Activated CD8-positive, alpha-beta memory T cell treated with anti-CD3 and anti-CD28 coated beads for 48 hours (primary cell): Measurements from ENCODE around the gene TNFSF11.

ENCODE experiments used
- DNase-seq, 3 experiments: peaks; one replicate each; pipeline ENCODE4 v3.0.0-alpha.2; 2020; ENCODE audit warnings: low read depth in 2 of 3, low spot score in 2 of 3

Gene TNFSF11

DNA sequence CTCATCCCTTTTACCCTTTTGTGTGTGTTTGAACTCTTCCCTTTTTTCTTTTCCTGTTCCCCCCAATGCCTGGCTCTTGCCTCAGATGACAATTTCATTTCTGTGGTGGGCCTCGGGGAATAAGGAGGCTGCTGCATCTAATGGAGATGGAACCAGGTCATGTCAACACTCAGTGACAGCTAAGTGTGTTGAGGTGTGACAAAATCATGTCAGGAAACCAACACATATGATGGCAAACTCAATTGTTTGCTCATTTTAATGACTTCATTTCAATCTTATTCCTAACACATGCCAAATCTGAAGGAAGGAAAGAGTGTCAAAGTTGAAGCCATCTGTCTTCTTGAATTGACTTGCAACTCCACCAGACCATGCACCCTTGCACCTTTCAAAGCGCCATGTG, 36.7 kb downstream of the TNFSF11 start:
- DNase-seq = no peak

DNA sequence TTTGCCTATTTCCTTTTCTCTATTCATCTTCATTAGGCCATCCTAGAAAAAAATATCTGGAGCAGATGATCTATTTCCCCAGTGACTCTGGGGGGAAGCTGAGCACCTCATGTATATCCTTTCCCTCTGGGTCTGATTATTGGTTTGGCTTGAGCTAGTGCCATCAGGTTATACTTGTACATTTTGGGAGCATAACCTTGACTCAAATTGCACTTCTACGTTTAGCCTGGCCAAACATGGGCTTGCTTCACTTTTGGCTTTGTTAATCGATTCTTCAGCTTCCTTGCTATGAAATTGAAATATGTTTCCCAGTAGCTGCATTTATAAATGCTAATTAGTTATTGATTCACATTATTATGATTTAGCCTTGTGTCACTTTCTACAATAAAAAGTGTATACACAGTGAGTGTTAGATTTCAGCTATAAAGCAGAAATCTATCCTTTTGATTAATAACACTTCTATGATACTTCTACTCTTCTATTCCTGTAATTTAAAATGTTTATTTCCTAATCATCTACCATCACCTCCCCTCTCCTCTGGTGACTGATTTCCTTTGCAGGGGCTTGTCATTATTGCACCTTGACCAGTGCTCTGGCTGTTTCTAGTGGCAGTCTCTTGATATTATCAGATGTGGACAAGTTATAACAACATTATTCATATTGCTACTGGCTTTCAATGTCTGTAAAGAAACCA, 37.3 kb downstream of the TNFSF11 start:
- DNase-seq = no peak

DNA sequence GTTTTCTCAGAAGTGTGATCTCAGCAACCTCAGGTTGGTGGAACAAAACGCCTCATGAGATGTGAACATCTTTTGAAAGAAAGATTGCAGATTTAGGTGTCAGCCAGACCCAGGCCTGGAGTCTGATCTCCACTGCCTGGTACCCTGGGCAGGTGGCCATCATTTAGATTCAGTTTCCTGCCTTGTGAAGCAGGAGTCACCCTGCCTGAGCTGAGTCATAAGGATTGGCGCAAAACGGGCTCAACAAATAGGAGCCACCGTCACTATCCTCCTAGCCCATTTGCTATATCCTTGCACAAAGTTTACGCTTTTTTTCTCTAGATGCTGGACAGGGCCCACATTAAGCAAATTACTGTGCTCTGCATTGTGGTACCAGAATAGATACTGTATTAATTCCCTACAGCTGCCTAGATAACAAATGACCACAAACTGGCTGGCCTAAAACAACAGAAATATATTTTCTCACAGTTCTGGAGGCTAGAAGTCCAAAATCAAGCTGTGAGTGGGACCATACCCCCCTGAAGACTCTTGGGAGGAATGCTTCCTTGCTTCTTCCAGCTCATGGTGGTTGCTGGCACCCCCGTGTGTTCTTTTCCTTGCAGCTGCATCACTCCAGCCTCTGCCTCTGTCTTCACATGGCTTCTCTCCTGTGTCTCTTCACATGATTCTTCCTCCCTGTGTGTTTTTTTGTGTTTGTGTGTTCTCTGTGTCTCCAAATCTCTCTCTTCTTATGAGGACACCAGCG, 38.2 kb downstream of the TNFSF11 start:
- DNase-seq = no peak

DNA sequence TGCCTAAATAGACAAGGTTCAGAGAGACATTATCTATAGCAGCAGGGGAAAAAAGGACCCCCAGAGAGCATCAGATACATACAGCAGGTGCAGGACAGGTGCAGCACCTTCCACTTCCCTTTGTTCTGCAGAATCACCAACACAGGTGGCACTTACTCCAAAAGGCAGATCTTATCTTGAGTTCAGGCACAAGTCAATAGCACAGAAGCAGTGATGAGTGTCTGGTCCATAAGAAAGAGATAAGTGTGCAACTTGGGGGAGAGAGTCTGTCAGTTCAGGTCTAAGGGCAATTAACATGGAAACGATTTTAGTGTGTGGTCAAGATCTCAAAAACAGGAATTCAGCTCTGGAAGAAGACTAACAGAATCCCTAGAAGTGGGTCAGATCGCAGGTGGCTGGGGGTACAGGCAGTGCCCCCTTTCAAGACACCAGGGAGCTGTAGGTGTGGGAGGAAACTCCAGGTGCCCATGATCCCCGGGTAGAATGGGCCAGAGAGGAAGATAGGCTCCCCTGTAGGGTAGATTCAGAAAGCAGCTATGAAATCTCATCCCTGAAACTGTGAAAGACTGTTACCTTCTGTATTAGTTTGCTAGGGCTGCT, 40.6 kb downstream of the TNFSF11 start:
- DNase-seq = no peak

DNA sequence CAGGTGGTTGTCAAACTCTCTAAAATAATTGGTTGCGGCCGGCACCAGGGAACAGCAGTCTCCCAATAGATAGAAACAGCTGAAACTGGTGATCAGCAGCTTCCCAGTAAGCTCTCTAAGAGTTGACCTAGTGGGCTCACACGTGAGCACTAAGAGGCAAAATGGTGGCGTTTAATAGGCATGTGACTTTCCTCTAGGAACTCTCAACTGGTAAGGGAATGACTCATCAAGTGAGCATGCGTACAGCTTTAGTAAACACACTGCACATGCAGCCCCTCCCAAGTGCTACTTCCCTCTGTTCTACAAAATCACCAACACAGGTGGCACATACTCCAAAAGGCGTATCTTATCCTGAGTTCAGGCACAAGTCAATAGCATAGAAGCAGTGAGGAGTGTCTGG, 41.7 kb downstream of the TNFSF11 start:
- no peak for DNase-seq

DNA sequence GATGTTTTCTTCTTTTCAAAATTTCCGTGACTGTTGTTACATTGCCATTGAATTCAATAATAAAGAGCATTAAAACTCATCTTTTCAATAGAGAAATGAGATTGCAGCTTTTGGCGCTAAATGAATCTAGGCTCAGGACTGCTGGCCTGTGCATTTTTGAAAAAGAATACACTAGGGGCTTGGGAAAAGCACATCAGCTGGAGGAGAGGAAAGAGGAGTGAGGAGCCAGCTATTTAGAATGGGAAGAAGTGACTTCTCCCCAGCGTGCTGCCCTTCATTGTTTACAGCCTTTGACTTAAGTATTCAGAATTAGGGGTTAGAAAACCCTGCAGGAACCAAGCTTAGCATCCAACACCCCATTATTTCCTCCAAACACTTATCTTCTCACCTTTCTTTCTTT, 43.3 kb downstream of the TNFSF11 start:
- no peak for DNase-seq

DNA sequence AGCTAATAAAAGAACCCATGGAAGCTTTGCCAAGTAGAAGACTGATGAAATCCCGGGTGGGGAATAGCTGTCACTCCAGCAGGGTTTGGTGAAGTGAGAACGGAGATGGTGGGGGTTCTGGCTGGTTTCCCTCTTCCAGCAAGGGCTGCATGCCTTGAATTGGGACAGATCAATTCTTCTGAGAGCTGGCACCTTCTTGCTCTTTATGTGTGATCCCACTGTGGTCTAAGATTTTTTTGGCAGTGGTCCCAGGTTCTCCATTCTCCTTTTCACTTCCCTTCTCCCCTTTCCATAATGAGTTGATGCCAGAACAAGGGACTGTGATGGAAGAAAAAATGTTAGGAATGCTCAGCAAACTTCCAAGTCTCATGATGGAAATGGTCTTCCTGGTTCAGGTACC, 50.0 kb downstream of the TNFSF11 start:
- DNase-seq = no peak

DNA sequence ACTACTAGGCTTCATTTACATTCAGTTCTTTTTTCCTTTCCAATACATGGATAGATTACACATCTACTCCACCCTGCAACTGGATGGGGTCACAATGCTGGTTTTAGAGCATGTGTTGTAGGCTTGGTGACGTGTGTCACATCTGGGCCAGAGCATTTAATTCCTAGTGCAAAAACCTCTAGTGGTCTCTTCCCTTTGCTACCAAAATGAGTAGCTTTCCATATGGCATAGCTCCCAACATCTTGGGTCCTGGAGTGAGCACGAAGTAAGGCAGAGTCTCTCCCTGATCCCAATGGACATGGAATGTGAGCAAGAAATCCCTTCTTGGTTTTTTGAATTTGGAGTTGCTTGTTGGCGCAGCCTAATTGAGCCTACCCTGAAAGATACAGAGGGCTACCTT, 51.7 kb downstream of the TNFSF11 start:
- DNase-seq = no peak

DNA sequence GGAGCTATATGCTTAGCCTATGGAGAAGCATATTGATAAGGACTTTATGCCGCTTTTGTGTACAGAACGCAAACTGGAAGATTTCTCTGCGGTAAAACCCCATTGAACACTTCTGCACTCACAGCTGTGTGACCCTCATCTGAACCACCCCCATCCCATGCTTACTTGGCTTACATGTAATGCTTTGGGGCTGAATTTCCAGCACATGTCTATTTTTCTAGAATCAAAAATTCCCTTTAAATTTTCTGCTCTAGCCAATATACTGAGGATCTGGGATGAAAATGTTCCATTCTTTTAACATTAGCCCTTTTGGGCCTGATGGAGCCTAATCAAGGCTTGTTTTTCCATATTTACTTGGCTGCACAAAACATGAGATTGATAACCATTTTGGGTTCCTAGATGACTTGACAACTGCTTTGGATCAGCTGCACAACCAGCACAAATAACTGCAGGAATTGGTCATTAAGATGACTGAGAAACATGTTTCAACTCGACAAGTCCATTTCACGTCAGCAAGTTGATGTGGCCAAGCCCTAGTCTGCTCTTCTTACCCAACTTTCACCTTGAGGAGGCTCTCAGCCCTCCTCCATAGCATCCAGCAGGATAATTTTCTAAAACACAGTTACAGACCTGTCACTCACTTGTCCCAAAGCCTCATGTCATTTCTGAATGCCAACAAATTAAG, 52.4 kb downstream of the TNFSF11 start:
- no peak for DNase-seq

DNA sequence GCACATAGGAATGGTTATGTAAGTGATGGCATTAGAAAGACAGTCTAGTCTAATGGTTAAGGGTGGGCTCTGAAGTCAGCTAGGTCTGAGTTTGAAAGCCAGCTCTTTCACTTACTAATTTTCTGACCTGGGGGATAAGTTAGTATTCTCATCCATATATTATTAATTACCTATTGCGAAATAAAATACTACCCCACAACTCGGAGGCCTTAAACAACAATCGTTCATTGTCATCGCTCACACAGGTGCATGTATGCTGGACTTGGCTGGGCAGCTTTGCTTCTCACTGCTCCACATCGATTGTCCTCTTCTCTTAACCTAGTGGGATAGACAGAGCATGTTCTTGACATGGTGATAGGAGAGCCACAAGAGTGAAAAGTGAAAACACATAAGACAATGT, 54.7 kb downstream of the TNFSF11 start:
- DNase-seq = no peak

DNA sequence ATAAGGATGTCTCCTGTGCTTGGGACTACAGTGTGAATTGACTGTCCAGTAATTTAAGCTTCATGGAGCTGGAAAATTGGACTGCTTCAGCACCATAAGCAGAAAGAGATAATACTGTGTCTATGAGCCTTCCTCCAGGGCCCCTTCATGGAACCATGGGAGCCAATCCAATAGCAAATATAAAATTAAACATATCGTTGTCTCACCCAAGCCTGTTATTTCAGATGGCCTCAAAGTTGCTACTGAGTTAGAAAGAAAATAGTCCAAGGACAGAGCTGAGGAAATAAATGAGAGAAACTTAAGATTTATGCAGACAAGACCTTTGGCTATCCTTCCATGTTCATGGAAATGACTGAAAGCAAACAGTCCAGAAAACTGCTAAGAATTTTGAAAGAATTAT, 57.2 kb downstream of the TNFSF11 start:
- DNase-seq = no peak

DNA sequence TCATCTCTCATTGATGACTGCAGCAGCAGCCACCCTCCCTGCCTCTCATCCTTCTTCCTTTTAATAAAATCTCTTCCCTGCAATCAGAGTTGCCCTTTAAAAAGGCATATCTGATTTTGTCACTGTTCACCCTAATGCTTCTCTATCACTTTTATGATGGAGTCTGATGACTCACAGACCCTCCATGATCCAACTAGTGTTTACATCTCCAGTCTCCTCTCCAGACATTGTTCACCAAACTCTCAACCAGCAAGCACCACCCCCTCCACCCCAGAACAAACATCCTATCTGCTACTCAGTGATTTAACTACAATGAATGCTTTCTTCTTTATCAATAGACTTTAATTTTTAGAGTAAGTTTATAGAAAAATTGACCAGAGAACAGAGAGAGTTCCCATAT, 59.5 kb downstream of the TNFSF11 start:
- DNase-seq = no peak

DNA sequence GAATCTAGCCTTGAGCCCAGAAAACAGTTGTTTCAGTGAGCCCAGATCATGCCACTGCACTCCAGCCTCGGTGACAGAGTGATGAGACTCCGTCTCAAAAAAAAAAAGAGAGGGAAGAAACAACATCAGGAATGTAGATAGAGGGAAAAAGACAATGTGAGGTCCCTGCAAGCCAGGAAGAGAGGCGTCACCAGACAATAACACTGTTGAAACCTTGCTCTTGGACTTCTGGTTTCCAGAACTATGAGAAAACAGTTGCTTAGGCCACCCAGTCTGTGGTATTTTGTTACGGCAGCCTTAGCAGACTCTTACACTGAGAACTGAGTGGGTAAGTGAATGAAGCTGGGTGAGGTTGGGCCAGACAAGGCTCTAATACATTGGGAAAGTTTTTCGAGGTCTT, 64.1 kb downstream of the TNFSF11 start:
- no peak for DNase-seq

DNA sequence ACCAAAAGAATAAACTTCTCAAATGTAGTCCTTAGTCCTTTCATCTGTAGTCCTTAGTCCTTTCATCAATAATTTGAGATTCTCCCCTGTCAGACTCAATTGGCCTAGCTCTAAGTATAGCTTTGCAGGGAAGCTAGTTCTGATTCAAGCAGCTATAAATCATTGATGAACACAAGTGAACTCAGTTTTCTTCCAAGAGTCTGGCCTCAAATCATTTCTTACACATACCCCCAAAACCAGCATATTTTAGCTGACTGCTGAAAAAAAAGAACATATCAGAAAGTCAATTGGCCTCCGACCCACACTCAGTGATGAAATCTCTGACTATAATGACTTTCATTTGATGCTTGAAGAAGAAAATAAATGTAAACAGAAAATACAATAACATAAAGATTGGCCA, 64.9 kb downstream of the TNFSF11 start:
- DNase-seq = no peak

DNA sequence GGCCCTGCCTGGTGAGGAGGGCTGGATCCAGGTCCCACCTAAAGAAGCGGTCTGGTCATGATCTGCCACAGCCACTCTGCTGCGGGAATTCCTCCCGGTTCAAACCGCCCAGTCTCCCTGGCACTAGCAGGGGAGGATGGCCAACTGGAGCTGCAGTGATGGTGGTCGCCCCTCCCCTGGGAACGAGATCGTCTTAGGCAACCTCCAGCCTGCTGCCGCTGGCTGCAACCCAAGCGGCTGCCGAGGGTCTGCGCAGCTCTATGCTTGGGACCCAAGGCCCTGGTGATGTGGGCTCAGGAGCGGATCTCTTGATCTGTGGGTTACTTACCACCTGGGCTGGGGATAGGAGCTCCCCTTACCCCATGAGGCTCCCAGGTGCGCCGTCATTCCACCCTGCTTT, 69.1 kb downstream of the TNFSF11 start:
- no peak for DNase-seq

DNA sequence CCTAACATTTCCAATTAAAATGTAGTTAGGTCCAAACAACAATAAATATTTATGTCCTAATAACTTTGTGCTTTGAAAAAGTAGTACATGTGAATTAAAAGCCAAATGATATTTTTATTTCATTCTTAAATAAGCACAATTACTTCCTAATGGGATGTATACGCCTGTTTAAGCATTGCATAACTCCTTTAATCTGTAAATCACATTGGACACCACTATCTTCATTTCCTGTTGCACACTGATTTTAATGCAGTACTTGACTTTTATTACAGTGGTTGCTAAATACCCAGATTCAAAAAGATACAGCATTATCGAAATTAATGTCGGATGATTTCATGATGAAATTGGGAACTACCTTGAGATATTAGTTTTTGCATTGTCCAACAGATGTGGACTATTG, 70.9 kb downstream of the TNFSF11 start:
- no peak for DNase-seq

DNA sequence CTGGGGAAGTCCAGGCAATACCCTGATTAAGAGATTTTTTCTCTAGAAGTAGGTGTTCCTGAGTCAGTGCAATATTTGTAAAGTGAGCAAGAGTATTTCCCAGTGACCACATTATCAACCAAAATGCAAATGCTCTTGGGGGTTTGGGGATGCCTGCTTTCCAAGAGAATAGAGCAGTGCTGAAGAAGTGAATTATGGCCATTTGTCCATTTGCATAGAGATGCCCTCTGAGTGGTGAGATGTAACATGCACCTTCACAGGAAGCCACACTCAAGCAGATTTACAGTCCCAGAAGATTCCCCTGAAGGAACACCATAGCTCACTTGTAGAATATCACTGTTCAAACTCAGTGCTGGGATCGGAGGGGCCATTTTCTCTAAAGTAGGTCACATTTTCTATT, 71.8 kb downstream of the TNFSF11 start:
- DNase-seq = no peak

DNA sequence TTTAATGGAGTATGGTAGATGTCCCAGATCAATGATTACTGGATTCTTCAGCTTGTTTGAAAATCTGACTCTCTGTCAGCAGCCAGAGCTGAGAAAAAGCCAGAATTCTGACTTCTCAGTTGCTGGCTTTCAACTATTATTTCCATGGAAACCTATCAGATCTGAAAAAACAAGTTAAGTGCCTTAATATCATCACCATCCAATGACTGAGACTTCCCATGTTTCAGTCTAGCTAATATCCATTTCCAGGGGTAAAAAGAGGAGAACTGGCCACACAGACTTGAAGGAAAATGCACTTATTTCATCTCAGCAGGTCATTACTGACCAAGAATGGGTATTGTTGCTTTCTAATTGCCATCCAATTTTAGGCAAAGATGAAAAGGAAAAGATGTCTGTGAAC, 75.2 kb downstream of the TNFSF11 start:
- DNase-seq = no peak

DNA sequence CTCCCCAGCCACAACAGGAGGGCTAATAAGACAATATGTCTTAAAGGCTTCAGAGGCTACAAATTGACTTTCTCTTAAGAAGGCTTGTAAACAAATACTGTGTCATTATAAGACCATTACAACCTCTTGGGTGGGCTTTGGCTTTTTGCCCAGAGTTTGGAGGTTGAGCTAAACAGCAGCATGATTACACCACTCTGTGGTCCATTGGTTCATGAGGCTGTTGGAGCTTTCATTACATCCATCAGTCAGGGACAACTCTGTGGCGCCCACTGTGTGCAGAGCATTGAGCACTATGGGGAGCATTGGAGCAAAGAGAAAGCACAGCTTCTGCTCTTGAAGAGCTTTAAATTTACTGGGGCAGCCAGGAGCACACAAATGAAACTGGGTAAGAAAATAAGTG, 75.9 kb downstream of the TNFSF11 start:
- DNase-seq = no peak

DNA sequence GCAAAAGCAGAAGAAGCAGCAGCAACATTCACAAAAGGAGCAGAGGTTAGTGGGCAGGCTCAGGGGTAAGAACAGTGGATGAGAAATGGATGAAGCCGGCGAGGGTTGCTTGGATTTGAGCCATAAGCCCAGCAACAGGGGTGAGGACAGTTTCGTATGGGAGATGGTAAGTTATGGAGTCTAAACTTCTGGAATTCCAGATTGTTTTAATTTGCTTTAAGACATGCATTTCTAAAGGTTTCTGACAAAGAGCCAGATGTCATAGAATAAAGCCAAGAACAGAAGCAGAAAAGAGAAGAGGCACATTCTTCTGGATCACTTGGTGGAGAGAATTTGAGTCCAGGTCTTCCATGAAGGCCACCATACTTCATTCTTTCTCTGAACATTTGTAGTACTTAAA, 76.6 kb downstream of the TNFSF11 start:
- no peak for DNase-seq

DNA sequence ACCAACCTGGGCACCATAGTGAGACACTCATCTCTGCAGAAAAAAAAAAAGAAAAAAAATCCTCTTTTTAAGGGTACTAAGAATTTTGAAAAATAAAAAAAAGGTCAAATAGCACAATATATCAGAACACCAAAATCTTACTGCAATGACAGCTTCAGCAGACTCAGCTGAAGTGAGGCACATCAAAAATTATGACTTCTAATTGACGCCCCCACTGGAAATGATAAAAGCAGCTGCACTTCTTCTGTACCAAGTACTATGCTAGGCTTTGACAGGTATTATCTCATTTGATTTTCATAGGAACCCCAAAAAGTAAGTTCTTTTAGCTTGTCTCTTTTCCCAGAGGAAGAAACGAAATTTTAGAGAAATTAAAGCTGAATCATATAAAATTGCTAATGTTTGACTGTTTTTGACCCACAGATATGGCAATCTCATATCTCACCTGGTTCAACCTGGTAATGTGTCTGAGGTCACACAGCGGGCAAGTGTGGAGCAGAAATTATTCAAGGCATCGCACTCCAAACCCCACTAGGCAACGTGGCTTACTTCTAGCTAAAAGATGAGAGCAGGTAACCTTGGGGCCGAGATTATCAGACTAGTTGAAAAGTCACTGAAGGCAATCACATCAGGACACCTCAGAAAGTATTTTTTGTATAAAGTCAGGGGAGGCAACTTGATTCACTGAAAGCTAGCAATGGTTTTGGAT, 78.1 kb downstream of the TNFSF11 start:
- no peak for DNase-seq
